ENCODE data around the gene RAD51AP2. TPM values are rescaled to one million over a fixed set of nuclear protein-coding genes. Genes with fewer than 3 reads are reported as not detected.

The RAD51AP2 gene
- total RNA-seq, 1 donor from 2014 or later, result not detected

- no peak for DNase-seq (ENCODE audit: extremely low read depth, low read depth, low spot score)
Observed at GRCh38 chr2:17471979-17472378, 46.3 kb downstream of the RAD51AP2 start.

GRCh38 chr2:17470855-17471641, 47.2 kb downstream of the RAD51AP2 start:
- no peak for DNase-seq (ENCODE audit: extremely low read depth, low read depth, low spot score)

- no peak for DNase-seq (ENCODE audit: extremely low read depth, low read depth, low spot score)
Observed at GRCh38 chr2:17461087-17461475, 57.2 kb downstream of the RAD51AP2 start.

Other genes starting within 250 kb of the RAD51AP2 start
- not detected in 2 replicates for gene VSNL1, start 22.3 kb upstream of the RAD51AP2 start, total RNA-seq
- gene SMC6, start 235.4 kb upstream of the RAD51AP2 start, total RNA-seq, result 17.7 and 26.0 TPM in 2 replicates
- gene GEN1, start 235.7 kb upstream of the RAD51AP2 start, total RNA-seq, result 2.9 and 16.4 TPM in 2 replicates